ENCODE measurements around the gene SBF1. TPM values are rescaled to one million over a fixed set of nuclear protein-coding genes. Genes with fewer than 3 reads are reported as not detected.

SBF1 gene
- total and polyA plus RNA-seq, 2 of the 13 experiments (the other 11 are each of a cell fraction or from before 2014, with no cell fraction given), result 31.7 to 40.9 TPM

DNA sequence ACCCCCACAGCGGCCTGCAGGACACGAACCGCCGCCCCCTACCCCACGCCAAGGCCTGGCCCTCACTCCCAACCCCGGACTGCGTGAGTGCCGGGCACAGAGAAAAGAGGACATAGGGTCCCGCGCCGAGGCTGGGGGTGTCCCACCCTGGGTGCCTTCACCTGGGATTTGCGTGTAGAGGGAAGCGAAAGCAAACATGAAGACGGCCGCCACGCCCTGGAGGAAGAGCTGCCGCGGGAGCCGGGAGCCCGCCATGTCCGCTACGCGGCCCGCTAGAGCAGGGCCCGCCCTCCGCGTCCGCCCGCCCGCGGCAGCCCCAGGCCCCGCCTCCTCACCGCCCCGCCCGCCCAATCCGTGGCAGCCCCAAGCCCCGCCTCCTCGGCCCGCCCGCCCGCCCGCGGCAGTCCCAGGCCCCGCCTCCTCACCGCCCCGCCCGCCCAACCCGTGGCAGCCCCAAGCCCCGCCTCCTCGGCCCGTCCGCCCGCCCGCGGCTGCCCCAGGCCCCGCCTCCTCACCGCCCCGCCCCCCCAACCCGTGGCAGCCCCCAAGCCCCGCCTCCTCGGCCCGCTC, 32.7 kb upstream of the SBF1 start, which contains the start of gene LMF2 (continued):
- TF ChIP-seq, protein P1, sequence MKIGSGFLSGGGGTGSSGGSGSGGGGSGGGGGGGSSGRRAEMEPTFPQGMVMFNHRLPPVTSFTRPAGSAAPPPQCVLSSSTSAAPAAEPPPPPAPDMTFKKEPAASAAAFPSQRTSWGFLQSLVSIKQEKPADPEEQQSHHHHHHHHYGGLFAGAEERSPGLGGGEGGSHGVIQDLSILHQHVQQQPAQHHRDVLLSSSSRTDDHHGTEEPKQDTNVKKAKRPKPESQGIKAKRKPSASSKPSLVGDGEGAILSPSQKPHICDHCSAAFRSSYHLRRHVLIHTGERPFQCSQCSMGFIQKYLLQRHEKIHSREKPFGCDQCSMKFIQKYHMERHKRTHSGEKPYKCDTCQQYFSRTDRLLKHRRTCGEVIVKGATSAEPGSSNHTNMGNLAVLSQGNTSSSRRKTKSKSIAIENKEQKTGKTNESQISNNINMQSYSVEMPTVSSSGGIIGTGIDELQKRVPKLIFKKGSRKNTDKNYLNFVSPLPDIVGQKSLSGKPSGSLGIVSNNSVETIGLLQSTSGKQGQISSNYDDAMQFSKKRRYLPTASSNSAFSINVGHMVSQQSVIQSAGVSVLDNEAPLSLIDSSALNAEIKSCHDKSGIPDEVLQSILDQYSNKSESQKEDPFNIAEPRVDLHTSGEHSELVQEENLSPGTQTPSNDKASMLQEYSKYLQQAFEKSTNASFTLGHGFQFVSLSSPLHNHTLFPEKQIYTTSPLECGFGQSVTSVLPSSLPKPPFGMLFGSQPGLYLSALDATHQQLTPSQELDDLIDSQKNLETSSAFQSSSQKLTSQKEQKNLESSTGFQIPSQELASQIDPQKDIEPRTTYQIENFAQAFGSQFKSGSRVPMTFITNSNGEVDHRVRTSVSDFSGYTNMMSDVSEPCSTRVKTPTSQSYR (CRISPR knock-in tag; IDR thresholded peaks at IDR 0.05; ENCODE audit: borderline replicate concordance), result peak; percentile 21; the same call in 1 of the 2 replicates
- TF ChIP-seq, protein P2, sequence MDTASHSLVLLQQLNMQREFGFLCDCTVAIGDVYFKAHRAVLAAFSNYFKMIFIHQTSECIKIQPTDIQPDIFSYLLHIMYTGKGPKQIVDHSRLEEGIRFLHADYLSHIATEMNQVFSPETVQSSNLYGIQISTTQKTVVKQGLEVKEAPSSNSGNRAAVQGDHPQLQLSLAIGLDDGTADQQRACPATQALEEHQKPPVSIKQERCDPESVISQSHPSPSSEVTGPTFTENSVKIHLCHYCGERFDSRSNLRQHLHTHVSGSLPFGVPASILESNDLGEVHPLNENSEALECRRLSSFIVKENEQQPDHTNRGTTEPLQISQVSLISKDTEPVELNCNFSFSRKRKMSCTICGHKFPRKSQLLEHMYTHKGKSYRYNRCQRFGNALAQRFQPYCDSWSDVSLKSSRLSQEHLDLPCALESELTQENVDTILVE (CRISPR knock-in tag; IDR thresholded peaks at IDR 0.05), result peak; percentile 49; the same call in 1 of the 2 replicates
- TF ChIP-seq HDAC1 (CRISPR knock-in tag; IDR thresholded peaks at IDR 0.05) (peak; percentile 56), ATAD3A (CRISPR knock-in tag; IDR thresholded peaks at IDR 0.05) (no peak), ZNF776 (CRISPR knock-in tag; IDR thresholded peaks at IDR 0.05) (no peak), HOXD1 (CRISPR knock-in tag; IDR thresholded peaks at IDR 0.05) (no peak), ZNF124 (CRISPR knock-in tag; IDR thresholded peaks at IDR 0.05) (no peak), RARG (CRISPR knock-in tag; IDR thresholded peaks at IDR 0.05; ENCODE audit: low read depth) (no peak), ZNF101 (CRISPR knock-in tag; IDR thresholded peaks at IDR 0.05; ENCODE audit: borderline replicate concordance, low read depth) (no peak), XBP1 (CRISPR knock-in tag; IDR thresholded peaks at IDR 0.05) (no peak), ZNF282 (IDR thresholded peaks at IDR 0.05; ENCODE audit: partially characterized antibody) (no peak), KDM6A (CRISPR knock-in tag; IDR thresholded peaks at IDR 0.05; ENCODE audit: low read depth) (no peak), PATZ1 (CRISPR knock-in tag; IDR thresholded peaks at IDR 0.05) (0 out of 2 replicates have a peak, but pooled peaks have one; percentile 25), HOXA9 (CRISPR knock-in tag; IDR thresholded peaks at IDR 0.05; ENCODE audit: borderline replicate concordance) (no peak), CBFB (CRISPR knock-in tag; IDR thresholded peaks at IDR 0.05) (no peak), GLI4 (CRISPR knock-in tag; IDR thresholded peaks at IDR 0.05; ENCODE audit: borderline replicate concordance) (no peak), ZSCAN29 (CRISPR knock-in tag; conservative IDR thresholded peaks at IDR 0.05) (no peak), ZBTB42 (CRISPR knock-in tag; IDR thresholded peaks at IDR 0.05) (no peak)
- TF ChIP-seq, protein P3, sequence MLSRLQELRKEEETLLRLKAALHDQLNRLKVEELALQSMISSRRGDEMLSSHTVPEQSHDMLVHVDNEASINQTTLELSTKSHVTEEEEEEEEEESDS (CRISPR knock-in tag; IDR thresholded peaks at IDR 0.05; ENCODE audit: borderline replicate concordance), result no peak
- TF ChIP-seq, protein P4, sequence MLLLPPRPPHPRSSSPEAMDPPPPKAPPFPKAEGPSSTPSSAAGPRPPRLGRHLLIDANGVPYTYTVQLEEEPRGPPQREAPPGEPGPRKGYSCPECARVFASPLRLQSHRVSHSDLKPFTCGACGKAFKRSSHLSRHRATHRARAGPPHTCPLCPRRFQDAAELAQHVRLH (CRISPR knock-in tag; IDR thresholded peaks at IDR 0.05; ENCODE audit: borderline replicate concordance, low read depth), result no peak
- TF ChIP-seq, protein P5, sequence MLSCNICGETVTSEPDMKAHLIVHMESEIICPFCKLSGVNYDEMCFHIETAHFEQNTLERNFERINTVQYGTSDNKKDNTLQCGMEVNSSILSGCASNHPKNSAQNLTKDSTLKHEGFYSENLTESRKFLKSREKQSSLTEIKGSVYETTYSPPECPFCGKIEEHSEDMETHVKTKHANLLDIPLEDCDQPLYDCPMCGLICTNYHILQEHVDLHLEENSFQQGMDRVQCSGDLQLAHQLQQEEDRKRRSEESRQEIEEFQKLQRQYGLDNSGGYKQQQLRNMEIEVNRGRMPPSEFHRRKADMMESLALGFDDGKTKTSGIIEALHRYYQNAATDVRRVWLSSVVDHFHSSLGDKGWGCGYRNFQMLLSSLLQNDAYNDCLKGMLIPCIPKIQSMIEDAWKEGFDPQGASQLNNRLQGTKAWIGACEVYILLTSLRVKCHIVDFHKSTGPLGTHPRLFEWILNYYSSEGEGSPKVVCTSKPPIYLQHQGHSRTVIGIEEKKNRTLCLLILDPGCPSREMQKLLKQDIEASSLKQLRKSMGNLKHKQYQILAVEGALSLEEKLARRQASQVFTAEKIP (CRISPR knock-in tag; IDR thresholded peaks at IDR 0.05; ENCODE audit: borderline replicate concordance), result no peak

Measured in HepG2 (cell line).